Measurements from ENCODE around the gene DAPK1.
A peak's percentile ranks its signal among the peaks of the same experiment; 100 is the strongest.

DAPK1 gene

GRCh38 chr9:87648606-87649005 is 150.9 kb downstream of the DAPK1 start:
- DNase-seq = no peak

GRCh38 chr9:87650611-87651295 is 153.1 kb downstream of the DAPK1 start:
- no peak for DNase-seq

- no peak for DNase-seq
These were observed 153.8 kb downstream of the DAPK1 start for GRCh38 chr9:87651431-87651830.

GRCh38 chr9:87653941-87654340 is 156.3 kb downstream of the DAPK1 start:
- no peak for DNase-seq

- DNase-seq = no peak
These were observed 158.1 kb downstream of the DAPK1 start for GRCh38 chr9:87655731-87656130.

- no peak for DNase-seq
These were observed 158.8 kb downstream of the DAPK1 start for GRCh38 chr9:87656485-87656884.

GRCh38 chr9:87657190-87657589 is 159.5 kb downstream of the DAPK1 start:
- DNase-seq = no peak

- DNase-seq = no peak
These were observed 160.2 kb downstream of the DAPK1 start for GRCh38 chr9:87657893-87658292.

GRCh38 chr9:87658511-87658910 is 160.8 kb downstream of the DAPK1 start:
- DNase-seq = no peak

- no peak for DNase-seq
These were observed 162.1 kb downstream of the DAPK1 start for GRCh38 chr9:87659534-87660419.

GRCh38 chr9:87661241-87661640 is 163.6 kb downstream of the DAPK1 start:
- DNase-seq = no peak

GRCh38 chr9:87662808-87663528 is 165.3 kb downstream of the DAPK1 start:
- peak; percentile 23 for DNase-seq

- DNase-seq = no peak
These were observed 165.9 kb downstream of the DAPK1 start for GRCh38 chr9:87663556-87663955.

- no peak for DNase-seq
These were observed 166.7 kb downstream of the DAPK1 start for GRCh38 chr9:87664153-87665060.

GRCh38 chr9:87665505-87665904 is 167.8 kb downstream of the DAPK1 start:
- no peak for DNase-seq

- no peak for DNase-seq
These were observed 169.6 kb downstream of the DAPK1 start for GRCh38 chr9:87667164-87667738.

- no peak for DNase-seq
These were observed 170.6 kb downstream of the DAPK1 start for GRCh38 chr9:87668222-87668621.

GRCh38 chr9:87668722-87669121 is 171.1 kb downstream of the DAPK1 start:
- no peak for DNase-seq

GRCh38 chr9:87670572-87671264 is 173.1 kb downstream of the DAPK1 start:
- DNase-seq = no peak

GRCh38 chr9:87671478-87671877 is 173.8 kb downstream of the DAPK1 start:
- no peak for DNase-seq

GRCh38 chr9:87671925-87672324 is 174.3 kb downstream of the DAPK1 start:
- no peak for DNase-seq

Measured in activated CD4-positive, alpha-beta T cell treated with anti-CD3 and anti-CD28 coated beads, Interleukin-2, amount 50 U/mL, for 1 hour (primary cell).